ENCODE measurements around the gene LGR6.
A peak's percentile ranks its signal among the peaks of the same experiment; 100 is the strongest.
"Not testable (repeated sequence)": the region's sequence is repeated elsewhere in the genome, so short reads cannot be mapped to it uniquely, and the experiment has no call there.

LGR6 gene

GRCh38 chr1:202234331-202235002, 40.9 kb downstream of the LGR6 start:
- DNase-seq (ENCODE audit: low read depth): peak; percentile 9
- in situ Hi-C loops (cut with HindIII; ENCODE audit: low sequenced_read_pairs): no loop called here
- no peak overlapping the region for H3K4me3 ChIP-seq (ENCODE audit: low read depth, low read length)
- TF ChIP-seq CTCF (IDR thresholded peaks at IDR 0.05; ENCODE audit: low read depth, low read length, missing control alignments): no peak

- in situ Hi-C loops (cut with HindIII; ENCODE audit: low sequenced_read_pairs): no loop called here
- H3K4me3 ChIP-seq (ENCODE audit: low read depth, low read length): no peak overlapping the region
- DNase-seq (ENCODE audit: low read depth): no peak
- TF ChIP-seq CTCF (IDR thresholded peaks at IDR 0.05; ENCODE audit: low read depth, low read length, missing control alignments): no peak
These were observed 41.5 kb downstream of the LGR6 start for GRCh38 chr1:202235003-202235660.

GRCh38 chr1:202235856-202236837, 42.5 kb downstream of the LGR6 start:
- DNase-seq (ENCODE audit: low read depth): peak; percentile 75
- in situ Hi-C loops (cut with HindIII; ENCODE audit: low sequenced_read_pairs): no loop called here
- TF ChIP-seq CTCF (IDR thresholded peaks at IDR 0.05; ENCODE audit: low read depth, low read length, missing control alignments): peak; percentile 98
- H3K4me3 ChIP-seq (ENCODE audit: low read depth, low read length): no peak overlapping the region

GRCh38 chr1:202237052-202237451, 43.5 kb downstream of the LGR6 start:
- no peak for DNase-seq (ENCODE audit: low read depth)
- in situ Hi-C loops (cut with HindIII; ENCODE audit: low sequenced_read_pairs): no loop called here
- peak; percentile 56 for TF ChIP-seq CTCF (IDR thresholded peaks at IDR 0.05; ENCODE audit: low read depth, low read length, missing control alignments)
- H3K4me3 ChIP-seq (ENCODE audit: low read depth, low read length): no peak overlapping the region

GRCh38 chr1:202238914-202239313, 45.3 kb downstream of the LGR6 start:
- in situ Hi-C loops (cut with HindIII; ENCODE audit: low sequenced_read_pairs): no loop called here
- no peak for TF ChIP-seq CTCF (IDR thresholded peaks at IDR 0.05; ENCODE audit: low read depth, low read length, missing control alignments)
- DNase-seq (ENCODE audit: low read depth): no peak
- H3K4me3 ChIP-seq (ENCODE audit: low read depth, low read length): no peak overlapping the region

GRCh38 chr1:202240226-202240625, 46.6 kb downstream of the LGR6 start:
- H3K4me3 ChIP-seq (ENCODE audit: low read depth, low read length); DNase-seq (ENCODE audit: low read depth); in situ Hi-C loops (cut with HindIII; ENCODE audit: low sequenced_read_pairs): not testable (repeated sequence)
